GM20000 (cell line): ENCODE results near the gene RASSF1.
A peak's percentile ranks its signal among the peaks of the same experiment; 100 is the strongest.

ENCODE experiments used
- DNase-seq: peaks from one replicate; pipeline ENCODE4 v3.0.0; 2012; ENCODE audit warnings: low spot score
- CTCF ChIP-seq: IDR thresholded peaks from 2 replicates; pipeline ENCODE4 v1.5.1; 2012; ENCODE audit warnings: mild to moderate bottlenecking, control low read depth; ENCODE audit errors: extremely low read depth, missing control alignments

RASSF1 gene

GRCh38 chr3:50364573-50365079 lies 24.0 kb upstream of the RASSF1 start:
- DNase-seq = no peak
- no peak for TF ChIP-seq CTCF

GRCh38 chr3:50359760-50360110 lies 19.1 kb upstream of the RASSF1 start:
- no peak for DNase-seq
- TF ChIP-seq CTCF = no peak

GRCh38 chr3:50358911-50359759 lies 18.5 kb upstream of the RASSF1 start, which contains the start of gene TMEM115:
TMEM115 (minus strand) TSS chr3:50359521; CDS start chr3:50359063, 458 bp downstream.
- peak; percentile 97 for DNase-seq
- no peak for TF ChIP-seq CTCF

GRCh38 chr3:50358355-50358910 lies 17.8 kb upstream of the RASSF1 start:
- TF ChIP-seq CTCF = no peak
- DNase-seq = no peak

GRCh38 chr3:50357481-50357880 lies 16.8 kb upstream of the RASSF1 start:
- no peak for DNase-seq
- no peak for TF ChIP-seq CTCF

GRCh38 chr3:50356553-50356952 lies 15.9 kb upstream of the RASSF1 start:
- DNase-seq = no peak
- TF ChIP-seq CTCF = no peak

- no peak for TF ChIP-seq CTCF
- DNase-seq = no peak
Measured at GRCh38 chr3:50355829-50356552, 15.4 kb upstream of the RASSF1 start.
